Stomach (tissue), 4 donors: ENCODE data around the gene RPS6KB2.

Experiments
- CTCF ChIP-seq, 7 experiments: fragments of 450-650 bp in 4 of 7; fragments of 200-600 bp in 3 of 7; sonication (generic) in 3 of 7; IDR thresholded peaks; one replicate each; pipeline ENCODE4 v1.5.1; 2016 to 2019; ENCODE audit warnings: antibody characterized with exemption in 7 of 7, control low read depth in 2 of 7, mild to moderate bottlenecking in 1 of 7
- EP300 ChIP-seq: sonication (generic); formaldehyde crosslinking; IDR thresholded peaks from one replicate; pipeline ENCODE4 v1.6.1; 2017; ENCODE audit warnings: antibody characterized with exemption
- POLR2A ChIP-seq, 4 donors: fragments of 450-650 bp; IDR thresholded peaks; one replicate each; pipeline ENCODE4 v1.6.1; 2016; ENCODE audit warnings: antibody characterized with exemption in 4 of 4, control low read depth in 2 of 4, mild to moderate bottlenecking in 1 of 4, moderate library complexity in 1 of 4
- POLR2AphosphoS5 ChIP-seq, 3 donors: sonication (generic); formaldehyde crosslinking; IDR thresholded peaks; one replicate each; pipeline ENCODE4 v1.6.1; 2016; ENCODE audit warnings: antibody characterized with exemption in 3 of 3

- no peak for TF ChIP-seq CTCF (IDR thresholded peaks at IDR 0.05)
- no peak for TF ChIP-seq POLR2A (IDR thresholded peaks at IDR 0.05)
- TF ChIP-seq POLR2AphosphoS5 (IDR thresholded peaks at IDR 0.05), result no peak
- TF ChIP-seq EP300, result no peak
These were observed 55.8 kb downstream of the RPS6KB2 start for GRCh38 chr11:67483831-67484665.
